ENCODE data around the gene TOPBP1.

DNA sequence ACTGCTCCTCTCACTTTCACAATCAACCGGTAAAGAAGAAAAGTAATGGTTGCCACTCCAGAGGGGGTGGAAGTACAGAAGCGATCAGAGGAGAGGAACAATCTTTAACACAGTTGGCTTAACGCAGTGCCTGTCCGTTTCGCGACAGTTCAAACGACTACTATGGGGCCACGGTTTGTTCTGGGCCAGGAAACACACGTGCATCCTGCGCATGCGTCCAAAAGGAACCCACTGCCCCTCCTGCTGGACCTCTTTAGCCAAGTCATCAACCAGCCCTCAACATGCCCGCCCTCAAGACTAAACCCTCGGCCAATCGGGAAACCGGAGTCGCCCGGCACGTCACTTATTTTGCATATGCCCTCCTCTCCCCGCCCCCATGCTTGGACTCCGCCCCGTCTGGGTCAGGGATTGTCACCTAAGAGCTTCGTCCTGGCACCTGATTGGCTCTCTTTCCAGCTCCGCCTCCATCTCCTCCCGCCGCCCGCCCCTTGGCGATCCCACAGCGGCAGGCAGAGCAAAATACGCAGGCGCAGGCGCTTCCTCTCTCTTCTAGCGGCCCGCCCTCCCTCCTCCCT, 88.6 kb downstream of the TOPBP1 start:
- peak; percentile 17 for TF ChIP-seq POLR2A (IDR thresholded peaks at IDR 0.05)
- TF ChIP-seq, protein P1, sequence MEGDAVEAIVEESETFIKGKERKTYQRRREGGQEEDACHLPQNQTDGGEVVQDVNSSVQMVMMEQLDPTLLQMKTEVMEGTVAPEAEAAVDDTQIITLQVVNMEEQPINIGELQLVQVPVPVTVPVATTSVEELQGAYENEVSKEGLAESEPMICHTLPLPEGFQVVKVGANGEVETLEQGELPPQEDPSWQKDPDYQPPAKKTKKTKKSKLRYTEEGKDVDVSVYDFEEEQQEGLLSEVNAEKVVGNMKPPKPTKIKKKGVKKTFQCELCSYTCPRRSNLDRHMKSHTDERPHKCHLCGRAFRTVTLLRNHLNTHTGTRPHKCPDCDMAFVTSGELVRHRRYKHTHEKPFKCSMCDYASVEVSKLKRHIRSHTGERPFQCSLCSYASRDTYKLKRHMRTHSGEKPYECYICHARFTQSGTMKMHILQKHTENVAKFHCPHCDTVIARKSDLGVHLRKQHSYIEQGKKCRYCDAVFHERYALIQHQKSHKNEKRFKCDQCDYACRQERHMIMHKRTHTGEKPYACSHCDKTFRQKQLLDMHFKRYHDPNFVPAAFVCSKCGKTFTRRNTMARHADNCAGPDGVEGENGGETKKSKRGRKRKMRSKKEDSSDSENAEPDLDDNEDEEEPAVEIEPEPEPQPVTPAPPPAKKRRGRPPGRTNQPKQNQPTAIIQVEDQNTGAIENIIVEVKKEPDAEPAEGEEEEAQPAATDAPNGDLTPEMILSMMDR (IDR thresholded peaks at IDR 0.05): peak in 4 of 5 experiments; percentile 21 to 45 (median 26)
